PFSK-1 (cell line): ENCODE results near the gene TRPC4.

Experiments
- FOXP2 ChIP-seq: optimal IDR thresholded peaks from 2 replicates; pipeline ENCODE3; 2011; ENCODE audit warnings: borderline replicate concordance, control low read depth, inconsistent platforms; ENCODE audit not compliant: insufficient read depth; ENCODE audit errors: extremely low read length, extremely low read depth
- POLR2AphosphoS5 ChIP-seq: IDR thresholded peaks from 2 replicates; pipeline ENCODE4 v1.6.1; 2012; ENCODE audit warnings: low read depth, mild to moderate bottlenecking, control low read depth, low read length, moderate library complexity
- REST ChIP-seq, 2 experiments: IDR thresholded peaks; 2 replicates each; pipeline versions ENCODE4 v1.6.1 to v1.8.0; 2011 to 2012; ENCODE audit warnings: low read depth in 2 of 2, low read length in 2 of 2, control low read depth in 1 of 2, inconsistent platforms in 1 of 2, mild to moderate bottlenecking in 1 of 2, moderate library complexity in 1 of 2; ENCODE audit not compliant: insufficient read depth in 1 of 2
- SIN3A ChIP-seq: IDR thresholded peaks from 2 replicates; pipeline ENCODE4 v1.6.1; 2012; ENCODE audit warnings: mild to moderate bottlenecking, low read length, moderate library complexity, borderline replicate concordance; ENCODE audit not compliant: insufficient read depth
- TAF1 ChIP-seq: IDR thresholded peaks from 2 replicates; pipeline ENCODE4 v1.6.1; 2012; ENCODE audit warnings: low read length, control low read depth, borderline replicate concordance; ENCODE audit not compliant: insufficient read depth

Gene TRPC4

GRCh38 chr13:37884674-37885073, 15.1 kb upstream of the TRPC4 start:
- TF ChIP-seq TAF1 (no peak), FOXP2 (no peak), SIN3A (no peak), REST (IDR thresholded peaks at IDR 0.05; ENCODE audit: insufficient read depth in 1 of 2, low read depth in 2 of 2, low read length in 2 of 2) (no peak), POLR2AphosphoS5 (no peak)

DNA sequence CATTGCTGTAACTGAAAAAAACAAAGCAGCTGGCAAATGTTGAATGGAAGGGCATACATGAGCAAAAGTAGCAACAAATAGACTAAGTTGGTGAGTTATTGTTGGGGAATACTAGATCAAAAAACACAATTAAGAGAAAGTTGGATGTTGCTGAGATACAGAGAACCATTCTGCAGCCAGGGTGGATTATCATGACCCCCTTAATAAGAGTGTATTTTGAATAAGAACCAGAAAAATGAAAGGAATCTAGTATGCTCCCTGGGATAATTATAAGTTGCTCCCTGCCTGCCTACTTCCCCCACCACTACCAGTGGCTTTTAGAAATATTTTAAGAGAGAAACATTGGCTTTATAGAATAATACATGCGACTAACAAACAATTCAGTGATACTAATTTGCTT, 14.5 kb upstream of the TRPC4 start:
- TF ChIP-seq REST (IDR thresholded peaks at IDR 0.05; ENCODE audit: insufficient read depth in 1 of 2, low read depth in 2 of 2, low read length in 2 of 2) (no peak), FOXP2 (no peak), SIN3A (no peak), TAF1 (no peak), POLR2AphosphoS5 (no peak)

- TF ChIP-seq FOXP2 (no peak), SIN3A (no peak)
Measured at GRCh38 chr13:37878921-37879320, 9.3 kb upstream of the TRPC4 start.

DNA sequence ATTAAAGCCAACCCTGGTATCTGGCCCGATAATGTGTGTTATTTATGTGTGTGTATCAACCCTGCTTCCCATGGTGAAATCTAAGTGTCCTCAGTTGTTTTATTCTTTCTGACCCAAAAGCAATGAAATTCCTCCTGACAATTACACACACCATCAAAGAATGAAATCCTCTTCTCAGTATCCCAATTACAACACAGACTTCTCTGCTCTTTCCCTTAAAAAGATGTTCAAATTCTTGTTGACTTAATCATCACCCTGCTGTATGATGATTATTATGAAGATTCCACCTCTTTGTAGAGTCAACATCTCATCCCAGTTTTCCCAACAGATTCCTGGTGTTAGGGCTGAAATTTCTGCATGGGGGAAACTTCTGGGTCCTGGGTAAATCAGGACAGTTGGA, 8.9 kb upstream of the TRPC4 start:
- TF ChIP-seq SIN3A (no peak), TAF1 (no peak), POLR2AphosphoS5 (no peak)

GRCh38 chr13:37870895-37871550, 1.5 kb upstream of the TRPC4 start:
- no peak for TF ChIP-seq TAF1
- TF ChIP-seq REST (IDR thresholded peaks at IDR 0.05; ENCODE audit: insufficient read depth in 1 of 2, low read depth in 2 of 2, low read length in 2 of 2) = no peak
- no peak for TF ChIP-seq POLR2AphosphoS5
- no peak for TF ChIP-seq FOXP2
- TF ChIP-seq SIN3A = no peak

DNA sequence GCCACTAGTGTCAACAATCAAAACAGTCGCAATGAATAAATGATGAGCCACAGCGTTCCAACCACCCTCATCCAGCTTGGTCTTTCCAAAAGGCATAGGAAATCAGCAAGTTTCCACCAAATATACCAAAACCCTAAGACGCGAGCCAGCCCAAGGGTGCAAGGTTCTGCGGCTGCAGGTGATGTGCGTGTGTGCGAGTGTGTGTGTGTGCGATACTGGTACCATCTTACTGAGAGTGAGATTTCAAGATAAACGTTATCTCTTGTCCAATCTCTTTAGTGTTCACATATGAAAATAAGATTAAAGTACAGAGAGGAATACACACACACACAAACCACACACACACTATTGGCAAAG, 895 bp upstream of the TRPC4 start:
- no peak for TF ChIP-seq SIN3A
- no peak for TF ChIP-seq REST (IDR thresholded peaks at IDR 0.05; ENCODE audit: insufficient read depth in 1 of 2, low read depth in 2 of 2, low read length in 2 of 2)
- TF ChIP-seq TAF1 = no peak
- no peak for TF ChIP-seq FOXP2
- no peak for TF ChIP-seq POLR2AphosphoS5
